Measurements from ENCODE around the gene KRTAP5-2.
"Not testable (repeated sequence)": the region's sequence is repeated elsewhere in the genome, so short reads cannot be mapped to it uniquely, and the experiment has no call there.

GRCh38 chr11:1596576-1597121 is 1.4 kb downstream of the KRTAP5-2 start:
- TF ChIP-seq CTCF, POLR2A (IDR thresholded peaks at IDR 0.05): not testable (repeated sequence)

Data from heart left ventricle (tissue), 13 donors.